Keratinocyte (primary cell): ENCODE results near the gene ANO2.

Source experiments
- EZH2 ChIP-seq: IDR thresholded peaks from one replicate; pipeline ENCODE4 v1.6.1; 2012; ENCODE audit warnings: inconsistent platforms, mild to moderate bottlenecking, low read length, moderate library complexity
- TF ChIP-seq, protein P1 (sequence below), 3 experiments: IDR thresholded peaks in 1 of 3; conservative IDR thresholded peaks in 1 of 3; optimal IDR thresholded peaks in 1 of 3; 2 replicates in 2 of 3; 3 replicates in 1 of 3; pipeline versions ENCODE3 to v1.5.1; 2011; ENCODE audit warnings: low read length in 3 of 3, mild to moderate bottlenecking in 3 of 3, moderate library complexity in 2 of 3, control low read depth in 1 of 3, inconsistent platforms in 1 of 3; ENCODE audit not compliant: insufficient read depth in 2 of 3; ENCODE audit errors: extremely low read depth in 1 of 3

DNA sequence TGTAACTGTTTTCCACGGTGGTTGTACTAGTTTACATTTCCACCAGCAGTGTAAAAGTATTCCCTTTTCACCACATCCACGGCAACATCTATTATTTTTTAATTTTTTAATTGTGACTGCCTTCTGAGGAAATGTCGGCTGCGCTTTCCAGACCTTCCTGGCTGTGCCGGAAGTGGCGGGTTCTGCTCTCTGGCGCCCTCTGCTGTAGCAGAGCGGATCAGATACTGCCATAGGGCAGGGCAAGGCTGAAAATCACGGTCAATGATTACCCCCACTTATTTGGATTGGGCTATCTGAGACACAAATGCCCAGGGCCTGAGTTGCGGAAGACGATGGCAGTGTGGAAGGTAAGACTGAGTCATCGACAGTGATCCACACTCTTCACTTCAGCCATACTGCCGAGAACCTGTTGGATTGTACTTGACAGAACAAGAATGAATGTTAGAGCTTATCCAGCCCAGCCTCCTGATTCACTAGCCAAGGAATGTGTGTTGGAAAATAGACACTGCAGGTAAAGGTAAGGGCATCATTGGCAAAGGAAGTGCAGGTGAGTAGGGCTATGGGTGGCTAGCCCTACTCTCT lies 388.9 kb downstream of the ANO2 start:
- TF ChIP-seq, protein P1, sequence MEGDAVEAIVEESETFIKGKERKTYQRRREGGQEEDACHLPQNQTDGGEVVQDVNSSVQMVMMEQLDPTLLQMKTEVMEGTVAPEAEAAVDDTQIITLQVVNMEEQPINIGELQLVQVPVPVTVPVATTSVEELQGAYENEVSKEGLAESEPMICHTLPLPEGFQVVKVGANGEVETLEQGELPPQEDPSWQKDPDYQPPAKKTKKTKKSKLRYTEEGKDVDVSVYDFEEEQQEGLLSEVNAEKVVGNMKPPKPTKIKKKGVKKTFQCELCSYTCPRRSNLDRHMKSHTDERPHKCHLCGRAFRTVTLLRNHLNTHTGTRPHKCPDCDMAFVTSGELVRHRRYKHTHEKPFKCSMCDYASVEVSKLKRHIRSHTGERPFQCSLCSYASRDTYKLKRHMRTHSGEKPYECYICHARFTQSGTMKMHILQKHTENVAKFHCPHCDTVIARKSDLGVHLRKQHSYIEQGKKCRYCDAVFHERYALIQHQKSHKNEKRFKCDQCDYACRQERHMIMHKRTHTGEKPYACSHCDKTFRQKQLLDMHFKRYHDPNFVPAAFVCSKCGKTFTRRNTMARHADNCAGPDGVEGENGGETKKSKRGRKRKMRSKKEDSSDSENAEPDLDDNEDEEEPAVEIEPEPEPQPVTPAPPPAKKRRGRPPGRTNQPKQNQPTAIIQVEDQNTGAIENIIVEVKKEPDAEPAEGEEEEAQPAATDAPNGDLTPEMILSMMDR (optimal IDR thresholded peaks at IDR 0.05 in 1 of 3, IDR thresholded peaks at IDR 0.05 in 1 of 3, conservative IDR thresholded peaks at IDR 0.05 in 1 of 3; ENCODE audit: extremely low read depth in 1 of 3, insufficient read depth in 2 of 3, low read length in 3 of 3): peak; percentile 21 to 40 (median 30)
- no peak for TF ChIP-seq EZH2
